Adipocyte (in vitro differentiated cells): ENCODE measurements around the gene PAXIP1.
A peak's percentile ranks its signal among the peaks of the same experiment; 100 is the strongest.
"Not testable (repeated sequence)": the region's sequence is repeated elsewhere in the genome, so short reads cannot be mapped to it uniquely, and the experiment has no call there.

Experiments
- DNase-seq: peaks from one replicate; pipeline ENCODE4 v3.0.0-alpha.2; 2015; ENCODE audit warnings: low read depth
- H3K27me3 ChIP-seq: replicated peaks from 2 replicates; pipeline ENCODE4 v1.7.0; 2013; ENCODE audit warnings: mild to moderate bottlenecking, low read length, moderate library complexity; ENCODE audit not compliant: control insufficient read depth, insufficient read depth
- H3K36me3 ChIP-seq: 2 replicates; pipeline ENCODE4 v1.7.0; 2013; ENCODE audit warnings: low read length, mild to moderate bottlenecking, moderate library complexity; ENCODE audit not compliant: control insufficient read depth, insufficient read depth, severe bottlenecking
- H3K4me1 ChIP-seq: 2 replicates; pipeline ENCODE4 v1.7.0; 2013; ENCODE audit warnings: mild to moderate bottlenecking, low read length, moderate library complexity; ENCODE audit not compliant: control insufficient read depth, insufficient read depth
- H3K4me3 ChIP-seq: 2 replicates; pipeline ENCODE4 v1.7.0; 2013; ENCODE audit warnings: mild to moderate bottlenecking, low read length, moderate library complexity
- H3K9ac ChIP-seq: 2 replicates; pipeline ENCODE4 v1.7.0; 2013; ENCODE audit warnings: mild to moderate bottlenecking, low read length, moderate library complexity
- H3K9me3 ChIP-seq: 2 replicates; pipeline ENCODE4 v1.7.0; 2013; ENCODE audit warnings: mild to moderate bottlenecking, low read length, moderate library complexity; ENCODE audit not compliant: control insufficient read depth

PAXIP1 gene

GRCh38 chr7:154937837-154938236 lies 65.1 kb downstream of the PAXIP1 start:
- no peak for DNase-seq
- H3K9ac ChIP-seq: no peak overlapping the region
- H3K4me1 ChIP-seq: no peaks in the 10 kb centered on the region
- H3K27me3 ChIP-seq: no peaks in the 10 kb centered on the region
- no peak overlapping the region for H3K4me3 ChIP-seq
- peaks cover 6% of the 10 kb centered on the region for H3K9me3 ChIP-seq
- H3K36me3 ChIP-seq: no peaks in the 10 kb centered on the region

DNA sequence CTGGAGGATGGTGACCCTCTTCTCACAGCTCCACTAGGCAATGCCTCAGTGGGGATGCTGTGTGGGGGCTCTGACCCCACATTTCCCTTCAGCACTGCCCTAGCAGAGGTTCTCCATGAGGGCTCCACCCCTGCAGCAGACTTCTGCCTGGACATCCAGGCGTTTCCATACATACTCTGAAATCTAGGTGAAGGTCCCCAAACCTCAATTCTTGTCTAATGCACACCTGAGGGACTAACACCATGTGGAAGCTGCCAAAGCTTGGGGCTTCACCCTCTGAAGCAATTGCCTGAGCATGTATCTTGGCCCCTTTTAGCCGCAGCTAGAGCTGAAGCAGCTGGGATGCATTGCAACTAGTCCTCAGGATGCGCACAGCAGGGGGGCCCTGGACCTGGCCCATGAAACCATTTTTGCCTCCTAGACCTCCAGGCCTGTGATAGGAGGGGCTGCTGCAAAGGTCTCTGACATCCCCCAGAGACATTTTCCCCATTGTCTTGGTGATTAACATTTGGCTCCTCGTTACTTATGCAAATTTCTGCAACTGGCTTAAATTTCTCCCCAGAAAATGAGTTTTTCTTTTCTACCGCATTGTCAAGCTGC lies 68.5 kb downstream of the PAXIP1 start:
- DNase-seq: not testable (repeated sequence)

GRCh38 chr7:154931906-154932305 lies 71.0 kb downstream of the PAXIP1 start:
- Histone ChIP-seq H3K4me3 (no peak overlapping the region), H3K4me1 (peaks cover 10% of the 10 kb centered on the region), H3K27me3 (no peaks in the 10 kb centered on the region), H3K9ac (no peak overlapping the region), H3K36me3 (no peaks in the 10 kb centered on the region), H3K9me3 (peaks cover 6% of the 10 kb centered on the region)
- peak; percentile 34 for DNase-seq

More for the DNA sequence above, 68.5 kb downstream of the PAXIP1 start:
- H3K4me3 ChIP-seq, H3K36me3 ChIP-seq, H3K27me3 ChIP-seq, H3K4me1 ChIP-seq, H3K9ac ChIP-seq, H3K9me3 ChIP-seq: not testable (repeated sequence)

GRCh38 chr7:154929006-154929726 lies 73.8 kb downstream of the PAXIP1 start:
- Histone ChIP-seq H3K36me3 (no peaks in the 10 kb centered on the region), H3K4me1 (peaks cover 10% of the 10 kb centered on the region), H3K9me3 (no peaks in the 10 kb centered on the region), H3K27me3 (peaks cover 4% of the 10 kb centered on the region), H3K9ac (peak overlapping the region; percentile 90), H3K4me3 (peak overlapping the region; percentile 92)
- no peak for DNase-seq

DNA sequence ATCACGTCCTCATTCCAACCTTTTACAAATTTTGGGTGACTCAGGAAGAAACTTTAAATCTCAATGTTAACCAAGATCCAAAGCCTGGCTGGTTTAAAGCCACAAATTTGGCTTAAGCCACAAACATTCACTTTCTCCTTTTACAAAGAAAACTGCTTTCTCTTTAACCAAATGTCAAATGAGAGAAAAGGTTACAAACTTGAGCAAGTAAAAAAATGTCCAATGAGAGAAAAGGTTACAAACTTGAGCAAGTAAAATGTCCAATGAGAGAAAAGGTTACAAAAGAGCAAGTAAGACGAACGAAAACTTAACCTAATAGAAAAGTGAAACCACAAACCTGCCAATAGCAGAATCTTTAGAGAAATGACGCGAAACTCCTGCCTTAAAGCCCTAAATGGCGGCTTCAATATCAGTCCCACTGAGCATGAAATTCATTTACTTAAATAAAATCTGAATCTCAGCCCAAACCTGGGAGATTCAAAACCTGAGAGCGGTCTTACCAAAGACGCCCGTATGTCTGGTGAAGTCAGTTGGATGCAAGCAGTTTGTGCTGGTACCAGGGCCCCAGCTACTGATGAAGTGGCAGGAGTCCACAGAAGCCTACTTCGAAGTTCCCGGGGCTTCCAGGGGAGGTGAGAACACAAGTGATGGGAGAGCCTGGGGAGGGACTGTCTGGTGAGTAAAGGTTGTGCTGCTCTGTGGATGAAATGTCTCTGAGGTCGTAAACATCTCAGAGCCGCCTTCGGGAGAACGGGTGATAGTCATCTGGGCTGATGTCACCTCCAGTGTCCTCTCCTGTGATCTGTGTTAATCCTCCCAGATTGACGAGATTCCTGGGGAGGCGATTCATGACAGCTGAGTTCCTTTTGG lies 74.6 kb downstream of the PAXIP1 start:
- peaks cover 10% of the 10 kb centered on the region for H3K4me1 ChIP-seq
- no peaks in the 10 kb centered on the region for H3K9me3 ChIP-seq
- DNase-seq: peak; percentile 94
- peak overlapping the region; percentile 92 for H3K4me3 ChIP-seq
- peaks cover 5% of the 10 kb centered on the region for H3K27me3 ChIP-seq
- H3K9ac ChIP-seq: peak overlapping the region; percentile 90
- no peaks in the 10 kb centered on the region for H3K36me3 ChIP-seq

GRCh38 chr7:154927624-154928125 lies 75.2 kb downstream of the PAXIP1 start:
- no peaks in the 10 kb centered on the region for H3K36me3 ChIP-seq
- H3K27me3 ChIP-seq: peaks cover 12% of the 10 kb centered on the region
- H3K4me1 ChIP-seq: peaks cover 10% of the 10 kb centered on the region
- H3K9me3 ChIP-seq: no peaks in the 10 kb centered on the region
- peak overlapping the region; percentile 92 for H3K4me3 ChIP-seq
- peak overlapping the region; percentile 90 for H3K9ac ChIP-seq
- DNase-seq: peak; percentile 96

- peaks cover 29% of the 10 kb centered on the region for H3K27me3 ChIP-seq
- H3K9me3 ChIP-seq, H3K36me3 ChIP-seq, H3K4me1 ChIP-seq, H3K9ac ChIP-seq, DNase-seq, H3K4me3 ChIP-seq: not testable (repeated sequence)
These were observed 80.5 kb downstream of the PAXIP1 start for GRCh38 chr7:154922472-154922871.

DNA sequence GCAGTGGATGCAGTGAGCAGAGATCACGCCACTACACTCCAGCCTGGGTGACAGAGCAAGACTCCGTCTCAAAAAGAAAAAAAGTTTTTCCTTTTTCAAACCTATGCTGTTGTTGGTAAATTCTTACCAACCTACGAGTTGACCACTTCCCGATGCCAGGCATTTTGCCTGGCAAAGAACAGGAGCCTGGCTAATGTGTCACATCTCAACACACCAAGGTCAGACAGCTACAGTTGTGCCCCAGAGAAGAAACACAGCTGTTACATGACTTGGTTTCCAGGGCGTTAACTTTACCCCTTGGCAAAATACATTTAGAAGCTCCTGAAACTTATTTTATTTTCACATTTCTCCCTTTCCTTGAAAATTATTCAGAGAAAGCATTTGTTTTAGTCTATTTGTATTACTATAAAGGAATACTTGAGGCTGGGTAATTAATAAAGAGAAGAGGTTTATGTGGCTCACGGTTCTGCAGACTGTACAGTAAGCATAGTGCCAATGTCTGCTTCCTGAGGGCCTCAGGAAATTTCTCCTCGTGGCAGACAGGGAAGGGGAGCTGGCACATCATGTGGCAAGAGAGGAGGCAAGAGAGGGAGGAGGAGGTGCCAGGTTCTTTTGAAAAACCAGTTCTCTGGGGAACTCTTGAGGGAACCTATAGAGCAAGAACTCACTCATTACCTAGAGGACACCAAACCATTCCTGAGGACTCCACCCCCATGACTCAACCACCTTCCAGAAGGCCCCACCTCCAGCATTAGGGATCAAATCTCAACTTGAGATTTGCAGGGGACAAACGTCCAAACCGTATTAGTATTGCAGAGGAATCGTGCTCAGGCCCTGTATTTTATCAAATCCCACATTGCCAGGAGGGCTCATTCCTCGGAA lies 83.3 kb downstream of the PAXIP1 start:
- no peak for DNase-seq
- Histone ChIP-seq H3K4me3 (no peak overlapping the region), H3K27me3 (peaks cover 55% of the 10 kb centered on the region)

GRCh38 chr7:154918741-154919140 lies 84.2 kb downstream of the PAXIP1 start:
- Histone ChIP-seq H3K4me3 (no peak overlapping the region), H3K9ac (no peak overlapping the region), H3K36me3 (no peaks in the 10 kb centered on the region), H3K9me3 (no peaks in the 10 kb centered on the region), H3K4me1 (no peaks in the 10 kb centered on the region), H3K27me3 (peaks cover 58% of the 10 kb centered on the region)
- no peak for DNase-seq

More for the DNA sequence above, 83.3 kb downstream of the PAXIP1 start:
- Histone ChIP-seq H3K36me3 (no peaks in the 10 kb centered on the region), H3K4me1 (no peaks in the 10 kb centered on the region), H3K9ac (no peak overlapping the region), H3K9me3 (no peaks in the 10 kb centered on the region)

DNA sequence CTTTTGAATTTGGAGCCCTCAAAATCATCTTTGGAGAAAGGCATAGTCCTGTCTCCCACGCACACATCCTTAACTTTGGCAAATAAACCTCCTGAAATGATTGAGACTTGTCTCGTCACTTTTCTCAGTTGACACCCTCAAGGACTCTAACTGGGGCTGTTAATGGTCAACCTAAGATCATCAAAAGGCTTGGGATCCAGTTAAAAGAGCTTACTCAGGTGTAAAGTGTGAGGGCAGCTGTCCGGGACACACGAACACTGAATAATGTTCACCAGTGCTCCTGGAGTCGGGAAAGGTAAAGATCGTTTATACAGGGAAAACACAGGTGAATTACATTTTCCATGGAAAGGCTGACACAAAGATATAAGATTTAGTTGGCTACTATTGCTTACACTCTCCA lies 84.7 kb downstream of the PAXIP1 start:
- no peak overlapping the region for H3K4me3 ChIP-seq
- no peak overlapping the region for H3K9ac ChIP-seq
- no peaks in the 10 kb centered on the region for H3K9me3 ChIP-seq
- no peaks in the 10 kb centered on the region for H3K36me3 ChIP-seq
- H3K4me1 ChIP-seq: no peaks in the 10 kb centered on the region
- no peak for DNase-seq
- H3K27me3 ChIP-seq: peaks cover 56% of the 10 kb centered on the region
